ENCODE data around the gene ABI3BP. TPM values are rescaled to one million over a fixed set of nuclear protein-coding genes. Genes with fewer than 3 reads are reported as not detected.

ABI3BP gene
- polyA plus RNA-seq, 1 of the 3 experiments (the other 2 are of a cell fraction): 8.4 TPM

DNA sequence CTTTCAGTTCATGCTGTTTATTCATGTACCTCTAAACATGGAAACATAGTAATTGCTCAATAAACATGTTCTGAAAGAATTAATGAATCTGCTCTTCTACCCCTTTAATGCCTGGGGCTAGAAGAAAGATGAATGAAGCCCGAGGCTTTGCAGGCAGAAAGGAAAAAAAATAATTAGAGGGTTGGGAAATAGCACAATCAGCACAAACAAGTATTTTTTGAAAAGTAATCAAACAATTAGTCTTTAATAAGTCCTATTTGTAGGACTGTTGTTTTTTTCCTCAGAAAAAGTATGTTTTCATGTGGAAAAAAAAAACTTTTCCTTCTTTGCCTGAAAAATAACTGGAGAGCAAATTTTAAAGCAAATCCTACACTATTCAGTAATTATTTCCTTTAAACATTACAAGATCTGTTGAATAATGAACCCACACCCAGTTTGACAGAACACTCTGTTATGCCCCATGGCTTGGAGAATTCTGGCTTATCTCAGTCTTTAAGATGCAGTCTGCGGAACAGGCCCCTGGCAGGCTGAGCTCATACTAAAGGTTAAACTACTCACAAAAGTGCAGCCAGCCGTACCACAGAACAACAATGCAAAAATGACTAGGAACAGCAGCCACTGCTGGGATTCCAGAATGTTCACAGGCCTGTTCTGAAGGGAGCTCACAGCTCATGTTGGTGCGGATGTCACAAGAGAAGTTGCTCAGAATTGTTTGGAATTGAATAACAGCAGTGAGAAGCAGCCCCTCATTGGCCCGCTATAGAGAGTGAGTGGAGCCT, 79.2 kb downstream of the ABI3BP start:
- POLR2A ChIA-PET: no interaction called here
- DNase-seq: no peak

More for the DNA sequence above, 79.2 kb downstream of the ABI3BP start:
- Histone ChIP-seq H2AFZ (ENCODE audit: low read depth) (no peak overlapping the region), H3K9me3 (no peaks in the 10 kb centered on the region), H3K4me1 (ENCODE audit: control insufficient read depth in 1 of 2, insufficient read depth in 2 of 2, low read depth in 1 of 2, low read length in 1 of 2) (peaks cover 0 to 9% of the 10 kb centered on the region in 2 experiments; a peak in 2 of 4 replicates), H3K4me2 (no peak overlapping the region), H4K20me1 (ENCODE audit: insufficient read depth) (no peaks in the 10 kb centered on the region), H3K9me2 (no peaks in the 10 kb centered on the region), H3K27ac (ENCODE audit: low read depth in 2 of 2, low read length in 1 of 2) (no peak overlapping the region), H3K79me2 (ENCODE audit: insufficient read depth) (no peaks in the 10 kb centered on the region), H3K9ac (no peak overlapping the region), H3K27me3 (ENCODE audit: insufficient read depth) (no peaks in the 10 kb centered on the region), H3K4me3 (ENCODE audit: low read depth in 2 of 2, low read length in 1 of 2) (no peak overlapping the region), H3F3A (replicated peaks; ENCODE audit: insufficient read depth) (no peaks in the 10 kb centered on the region), H3K36me3 (replicated peaks in 1 of 2; ENCODE audit: control insufficient read depth in 1 of 2, insufficient read depth in 2 of 2, low read length in 1 of 2) (no peaks in the 10 kb centered on the region)
- CTCF ChIA-PET: no interaction called here
- no peak for TF ChIP-seq FOSL2 (IDR thresholded peaks at IDR 0.05; ENCODE audit: borderline replicate concordance, low read depth)
- no peak for TF ChIP-seq TAF1 (IDR thresholded peaks at IDR 0.05; ENCODE audit: borderline replicate concordance, low read depth, low read length)
- TF ChIP-seq NFIC (IDR thresholded peaks at IDR 0.05; ENCODE audit: borderline replicate concordance): no peak
- TF ChIP-seq, protein P1, sequence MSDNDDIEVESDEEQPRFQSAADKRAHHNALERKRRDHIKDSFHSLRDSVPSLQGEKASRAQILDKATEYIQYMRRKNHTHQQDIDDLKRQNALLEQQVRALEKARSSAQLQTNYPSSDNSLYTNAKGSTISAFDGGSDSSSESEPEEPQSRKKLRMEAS (IDR thresholded peaks at IDR 0.05; ENCODE audit: low read depth): no peak
- no peak for TF ChIP-seq MEF2A (IDR thresholded peaks at IDR 0.05; ENCODE audit: borderline replicate concordance, low read depth)
- TF ChIP-seq MXI1 (IDR thresholded peaks at IDR 0.05; ENCODE audit: low read depth, low read length): no peak
- no peak for TF ChIP-seq RXRA (IDR thresholded peaks at IDR 0.05; ENCODE audit: borderline replicate concordance, low read depth)
- no peak for TF ChIP-seq SIN3A (IDR thresholded peaks at IDR 0.05; ENCODE audit: borderline replicate concordance, low read depth, low read length)
- TF ChIP-seq, protein P2, sequence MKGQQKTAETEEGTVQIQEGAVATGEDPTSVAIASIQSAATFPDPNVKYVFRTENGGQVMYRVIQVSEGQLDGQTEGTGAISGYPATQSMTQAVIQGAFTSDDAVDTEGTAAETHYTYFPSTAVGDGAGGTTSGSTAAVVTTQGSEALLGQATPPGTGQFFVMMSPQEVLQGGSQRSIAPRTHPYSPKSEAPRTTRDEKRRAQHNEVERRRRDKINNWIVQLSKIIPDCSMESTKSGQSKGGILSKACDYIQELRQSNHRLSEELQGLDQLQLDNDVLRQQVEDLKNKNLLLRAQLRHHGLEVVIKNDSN (IDR thresholded peaks at IDR 0.05; ENCODE audit: borderline replicate concordance, low read depth): no peak
- TF ChIP-seq JUND (IDR thresholded peaks at IDR 0.05): no peak
- TF ChIP-seq NRF1 (IDR thresholded peaks at IDR 0.05; ENCODE audit: low read depth, low read length): no peak
- TF ChIP-seq, protein P3, sequence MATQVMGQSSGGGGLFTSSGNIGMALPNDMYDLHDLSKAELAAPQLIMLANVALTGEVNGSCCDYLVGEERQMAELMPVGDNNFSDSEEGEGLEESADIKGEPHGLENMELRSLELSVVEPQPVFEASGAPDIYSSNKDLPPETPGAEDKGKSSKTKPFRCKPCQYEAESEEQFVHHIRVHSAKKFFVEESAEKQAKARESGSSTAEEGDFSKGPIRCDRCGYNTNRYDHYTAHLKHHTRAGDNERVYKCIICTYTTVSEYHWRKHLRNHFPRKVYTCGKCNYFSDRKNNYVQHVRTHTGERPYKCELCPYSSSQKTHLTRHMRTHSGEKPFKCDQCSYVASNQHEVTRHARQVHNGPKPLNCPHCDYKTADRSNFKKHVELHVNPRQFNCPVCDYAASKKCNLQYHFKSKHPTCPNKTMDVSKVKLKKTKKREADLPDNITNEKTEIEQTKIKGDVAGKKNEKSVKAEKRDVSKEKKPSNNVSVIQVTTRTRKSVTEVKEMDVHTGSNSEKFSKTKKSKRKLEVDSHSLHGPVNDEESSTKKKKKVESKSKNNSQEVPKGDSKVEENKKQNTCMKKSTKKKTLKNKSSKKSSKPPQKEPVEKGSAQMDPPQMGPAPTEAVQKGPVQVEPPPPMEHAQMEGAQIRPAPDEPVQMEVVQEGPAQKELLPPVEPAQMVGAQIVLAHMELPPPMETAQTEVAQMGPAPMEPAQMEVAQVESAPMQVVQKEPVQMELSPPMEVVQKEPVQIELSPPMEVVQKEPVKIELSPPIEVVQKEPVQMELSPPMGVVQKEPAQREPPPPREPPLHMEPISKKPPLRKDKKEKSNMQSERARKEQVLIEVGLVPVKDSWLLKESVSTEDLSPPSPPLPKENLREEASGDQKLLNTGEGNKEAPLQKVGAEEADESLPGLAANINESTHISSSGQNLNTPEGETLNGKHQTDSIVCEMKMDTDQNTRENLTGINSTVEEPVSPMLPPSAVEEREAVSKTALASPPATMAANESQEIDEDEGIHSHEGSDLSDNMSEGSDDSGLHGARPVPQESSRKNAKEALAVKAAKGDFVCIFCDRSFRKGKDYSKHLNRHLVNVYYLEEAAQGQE (IDR thresholded peaks at IDR 0.05; ENCODE audit: low read depth, low read length): no peak
- TF ChIP-seq POLR2AphosphoS5 (IDR thresholded peaks at IDR 0.05; ENCODE audit: low read depth, low read length): no peak
- WGBS (ENCODE audit: low lambda C conversion rate): 82% methylated on average over 5 of the region's 5 CpGs
